Measurements from ENCODE around the gene SERPINA6.
"Not testable (repeated sequence)": the region's sequence is repeated elsewhere in the genome, so short reads cannot be mapped to it uniquely, and the experiment has no call there.

Gene SERPINA6

DNA sequence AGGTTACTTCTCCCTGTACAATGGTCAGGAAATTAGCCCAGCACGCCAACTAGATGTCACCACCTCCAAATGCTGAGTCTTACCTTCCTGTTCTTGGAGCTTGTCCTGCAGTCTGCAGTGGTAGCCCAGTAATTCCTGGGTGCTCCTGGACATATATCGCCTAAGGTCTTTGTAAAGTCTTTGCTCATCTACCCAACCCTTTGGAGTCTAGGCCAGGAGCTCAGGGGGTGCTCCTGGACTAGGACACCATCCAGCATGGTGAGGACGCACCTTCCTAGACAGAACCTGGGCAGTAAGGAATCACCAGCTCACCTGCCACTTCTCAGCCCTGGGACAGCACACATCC, 30.6 kb downstream of the SERPINA6 start:
- no peak for DNase-seq (ENCODE audit: low read depth)

DNA sequence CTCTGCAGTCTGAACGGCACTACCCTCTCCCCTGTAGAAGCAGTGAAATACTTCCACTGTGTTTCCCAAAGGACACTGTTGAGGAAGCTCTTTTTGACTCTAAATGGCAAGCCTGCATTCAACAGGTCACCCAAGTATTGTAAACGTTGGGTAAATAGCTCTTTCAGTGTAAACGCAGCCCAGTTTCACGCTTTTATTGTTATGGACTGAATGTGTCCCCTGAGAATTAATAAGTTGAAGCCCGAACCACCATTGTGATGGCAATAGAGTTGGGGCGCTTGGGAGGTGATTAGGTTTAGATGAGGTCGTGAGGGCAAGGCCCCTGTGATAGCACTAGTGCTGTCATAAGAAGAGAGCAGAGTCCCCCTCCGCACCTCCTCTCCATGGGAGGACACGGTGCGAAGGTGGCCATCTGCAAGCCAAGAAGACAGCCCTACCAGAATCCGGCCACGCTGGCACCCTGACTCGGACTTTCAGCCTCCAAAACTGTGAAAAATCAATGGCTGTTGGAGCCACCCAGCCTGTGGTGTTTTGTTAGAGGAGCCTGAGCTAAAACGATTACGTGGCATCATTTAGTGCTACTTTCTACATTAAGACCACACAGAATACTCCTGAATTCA, 31.1 kb downstream of the SERPINA6 start:
- DNase-seq (ENCODE audit: low read depth): no peak

- DNase-seq (ENCODE audit: low read depth): no peak
Measured at GRCh38 chr14:94291159-94291905, 31.8 kb downstream of the SERPINA6 start.

GRCh38 chr14:94290197-94290596, 32.9 kb downstream of the SERPINA6 start:
- no peak for DNase-seq (ENCODE audit: low read depth)

DNA sequence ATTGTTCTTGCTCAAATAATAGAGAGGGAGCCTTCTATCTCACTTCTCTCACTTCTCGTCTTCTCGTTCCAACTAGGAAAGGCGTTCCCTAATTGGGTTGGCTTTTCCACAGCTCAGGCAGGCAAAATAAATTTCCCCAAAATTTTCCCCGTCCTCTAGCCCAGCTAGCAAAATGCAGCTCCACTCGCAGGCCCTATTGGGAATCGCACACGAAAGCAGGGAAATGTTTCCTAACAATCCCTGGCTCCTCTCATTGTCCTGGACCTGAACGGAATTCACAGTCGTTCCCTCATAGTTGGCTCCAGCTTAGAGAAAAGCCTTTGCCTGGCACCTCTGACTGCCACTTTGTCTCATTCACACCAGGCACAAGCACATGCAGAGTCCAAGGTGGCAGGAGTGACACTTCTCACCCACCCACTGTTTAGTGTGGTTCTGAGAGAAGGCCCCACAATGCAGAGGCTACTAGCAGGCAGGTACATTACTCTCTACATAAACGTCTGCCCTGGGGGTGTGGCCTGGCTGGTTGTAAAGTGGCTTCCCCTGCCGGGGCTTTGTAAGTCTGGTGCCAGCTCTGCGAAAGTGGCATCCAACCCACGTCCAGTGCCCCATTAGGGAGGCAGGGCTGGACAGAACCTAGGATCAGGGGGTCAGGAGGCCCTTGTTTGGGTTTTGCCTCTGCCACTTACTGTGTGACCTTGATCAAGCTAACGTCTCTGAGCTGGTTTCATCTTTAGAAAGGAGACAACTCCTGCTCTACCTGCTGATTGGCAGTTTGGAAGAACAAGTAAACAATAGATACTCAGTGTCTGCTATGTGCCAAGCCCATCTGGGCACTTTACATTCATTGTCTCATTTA, 34.3 kb downstream of the SERPINA6 start:
- no peak for DNase-seq (ENCODE audit: low read depth)

DNA sequence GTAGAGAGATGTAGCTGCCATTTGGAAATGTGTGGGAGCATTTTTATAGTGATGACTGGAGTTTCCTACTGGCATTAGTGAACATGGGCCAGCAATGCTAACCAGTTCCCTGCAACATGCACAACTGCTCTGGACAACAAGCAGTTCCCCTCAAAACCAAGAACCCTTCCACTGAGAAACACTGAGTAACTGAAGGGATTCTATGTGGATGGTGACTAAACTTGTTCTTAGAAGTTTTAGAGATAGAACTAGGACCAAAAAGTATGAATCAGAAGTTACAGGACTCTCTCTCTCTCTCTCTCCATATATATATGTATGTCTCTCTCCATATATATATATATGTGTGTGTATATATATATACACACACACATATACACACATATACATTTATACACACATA, 38.0 kb downstream of the SERPINA6 start:
- DNase-seq (ENCODE audit: low read depth): no peak

GRCh38 chr14:94284221-94284620, 38.9 kb downstream of the SERPINA6 start:
- no peak for DNase-seq (ENCODE audit: low read depth)

GRCh38 chr14:94282991-94283723, 40.0 kb downstream of the SERPINA6 start:
- DNase-seq (ENCODE audit: low read depth): no peak

DNA sequence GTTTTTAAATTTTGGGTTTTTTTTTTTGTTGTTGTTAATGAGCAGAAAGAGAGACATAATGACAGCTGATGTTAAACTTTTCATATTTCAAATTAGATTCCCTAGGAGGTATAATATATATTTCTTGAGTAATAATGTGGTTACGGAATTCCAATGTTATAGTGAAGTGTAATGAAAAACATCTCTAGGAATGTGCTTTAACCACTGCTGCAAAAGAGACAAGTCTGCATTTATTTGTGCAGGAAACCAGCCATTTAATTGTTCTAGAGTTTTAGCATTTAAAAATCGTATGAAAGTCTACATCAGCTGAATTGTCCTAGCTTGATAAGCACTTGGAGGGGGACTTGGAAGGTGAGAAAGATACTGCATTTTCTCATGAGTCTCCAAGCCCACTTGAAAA, 44.4 kb downstream of the SERPINA6 start:
- no peak for DNase-seq (ENCODE audit: low read depth)

DNA sequence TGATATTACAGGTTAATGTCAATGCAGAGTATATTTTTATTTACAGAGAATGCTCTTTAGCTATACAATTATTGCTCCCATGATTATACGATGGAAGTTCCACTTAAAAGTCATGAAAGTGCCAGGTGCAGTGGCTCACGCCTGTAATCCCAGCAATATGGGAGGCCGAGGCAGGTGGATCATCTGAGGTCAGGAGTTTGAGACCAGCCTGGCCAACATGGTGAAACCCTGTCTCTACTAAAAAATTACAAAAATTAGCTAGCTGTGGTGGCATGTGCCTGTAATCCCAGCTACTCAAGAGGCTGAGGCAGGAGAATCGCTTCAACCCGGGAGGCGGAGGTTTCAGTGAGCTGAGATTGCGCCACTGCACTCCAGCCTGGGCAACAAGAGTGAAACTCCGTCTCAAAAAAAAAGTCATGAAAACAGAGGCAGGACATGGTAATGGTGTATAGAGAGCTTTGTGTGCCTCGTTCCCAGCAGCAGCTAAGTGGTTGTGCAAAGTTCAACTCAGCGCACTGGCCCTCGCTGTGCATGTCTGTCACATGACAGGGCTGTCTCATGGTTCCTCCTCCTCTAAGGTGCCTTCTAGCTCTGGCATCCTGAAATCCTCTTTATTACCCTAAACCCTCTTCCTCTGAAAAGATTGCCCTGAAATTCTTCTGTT, 46.1 kb downstream of the SERPINA6 start:
- DNase-seq (ENCODE audit: low read depth): not testable (repeated sequence)

DNA sequence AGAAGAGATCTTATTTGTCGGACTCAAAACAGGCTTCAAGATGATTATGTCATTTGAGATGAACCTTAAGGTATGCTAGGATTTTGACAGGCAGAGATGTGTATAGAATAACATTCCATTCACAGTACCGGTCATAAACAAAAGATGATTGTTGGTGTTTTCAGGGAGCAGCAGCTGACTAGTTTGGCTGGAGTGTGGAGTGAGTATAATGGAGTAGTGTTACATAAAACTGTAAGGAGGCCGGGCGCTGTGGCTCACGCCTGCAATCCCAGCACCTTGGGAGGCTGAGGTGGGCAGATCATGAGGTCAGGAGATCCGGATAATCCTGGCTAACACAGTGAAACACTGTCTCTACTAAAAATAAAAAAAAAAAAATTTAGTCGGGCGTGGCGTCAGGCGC, 54.0 kb downstream of the SERPINA6 start:
- DNase-seq (ENCODE audit: low read depth): no peak

DNA sequence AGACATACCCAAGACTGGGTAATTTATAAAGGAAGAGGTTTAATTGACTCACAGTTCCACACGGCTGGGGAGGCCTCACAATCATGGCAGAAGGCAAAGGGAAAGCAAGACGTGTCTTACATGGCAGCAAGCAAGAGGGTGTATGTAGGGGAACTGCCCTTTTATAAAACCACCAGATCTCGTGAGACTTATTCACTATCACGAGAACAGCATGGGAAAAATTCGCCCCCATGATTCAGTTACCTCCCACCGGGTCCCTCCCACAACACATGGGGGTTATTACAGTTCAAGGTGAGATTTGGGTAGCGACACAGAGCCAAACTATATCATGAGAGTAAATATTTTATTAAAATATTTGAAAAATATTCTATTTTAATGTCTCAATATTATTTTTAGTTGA, 54.6 kb downstream of the SERPINA6 start:
- not testable (repeated sequence) for DNase-seq (ENCODE audit: low read depth)

GRCh38 chr14:94267352-94267751, 55.8 kb downstream of the SERPINA6 start:
- no peak for DNase-seq (ENCODE audit: low read depth)

DNA sequence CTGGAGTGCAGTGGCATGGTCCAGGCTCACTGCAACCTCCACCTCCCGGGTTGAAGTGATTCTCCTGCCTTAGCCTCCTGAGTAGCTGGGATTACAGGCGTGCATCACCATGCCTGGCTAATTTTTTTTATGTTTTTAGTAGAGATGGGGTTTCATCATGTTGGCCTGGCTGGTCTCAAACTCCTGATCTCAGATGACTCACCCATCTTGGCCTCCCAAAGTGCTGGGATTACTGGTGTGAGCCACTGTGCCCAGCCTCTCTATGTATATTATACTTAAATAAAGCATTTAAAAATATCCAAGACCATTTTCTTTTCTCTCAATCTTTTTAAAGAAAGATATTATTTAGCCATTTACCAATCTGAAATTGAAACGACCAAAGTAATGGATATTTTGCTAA, 58.9 kb downstream of the SERPINA6 start:
- DNase-seq (ENCODE audit: low read depth): not testable (repeated sequence)

Data from T-helper 22 cell (primary cell).